HG02588 (cell line): ENCODE data around the gene RNU6-8.
A peak's percentile ranks its signal among the peaks of the same experiment; 100 is the strongest.

Experiments
- ATAC-seq: cut with Tn5 transposase; IDR thresholded peaks from one replicate; pipeline ENCODE4 v1.9.1; 2021; ENCODE audit warnings: mild to moderate bottlenecking, moderate library complexity; ENCODE audit not compliant: unreplicated experiment

Gene RNU6-8

GRCh38 chr14:32205554-32205953 lies 2.5 kb upstream of the RNU6-8 start:
- no peak for ATAC-seq

- ATAC-seq, result no peak
Measured at GRCh38 chr14:32203928-32204357, 874 bp upstream of the RNU6-8 start.

GRCh38 chr14:32202491-32202997 lies 525 bp downstream of the RNU6-8 start:
- ATAC-seq, result no peak

GRCh38 chr14:32201816-32202490 lies 1.1 kb downstream of the RNU6-8 start, which contains the start of gene RNU6-7:
Gene RNU6-7 (plus strand): TSS chr14:32202045.
- ATAC-seq, result no peak

- ATAC-seq, result peak; percentile 59
Measured at GRCh38 chr14:32201193-32201815, 1.8 kb downstream of the RNU6-8 start.

- ATAC-seq, result peak; percentile 0
Measured at GRCh38 chr14:32200368-32201192, 2.5 kb downstream of the RNU6-8 start.

- ATAC-seq, result no peak
Measured at GRCh38 chr14:32197919-32198318, 5.2 kb downstream of the RNU6-8 start.

GRCh38 chr14:32195636-32196035 lies 7.4 kb downstream of the RNU6-8 start:
- ATAC-seq, result no peak

- no peak for ATAC-seq
Measured at GRCh38 chr14:32193532-32193931, 9.5 kb downstream of the RNU6-8 start.

GRCh38 chr14:32192712-32193373 lies 10.2 kb downstream of the RNU6-8 start:
- ATAC-seq, result no peak

- ATAC-seq, result no peak
Measured at GRCh38 chr14:32190673-32191072, 12.4 kb downstream of the RNU6-8 start.

GRCh38 chr14:32189811-32190210 lies 13.3 kb downstream of the RNU6-8 start:
- no peak for ATAC-seq

- ATAC-seq, result no peak
Measured at GRCh38 chr14:32186248-32186647, 16.8 kb downstream of the RNU6-8 start.

GRCh38 chr14:32185097-32185496 lies 18.0 kb downstream of the RNU6-8 start:
- no peak for ATAC-seq

- ATAC-seq, result no peak
Measured at GRCh38 chr14:32183151-32184058, 19.7 kb downstream of the RNU6-8 start.

GRCh38 chr14:32171469-32171868 lies 31.6 kb downstream of the RNU6-8 start:
- no peak for ATAC-seq

GRCh38 chr14:32169191-32169590 lies 33.9 kb downstream of the RNU6-8 start:
- ATAC-seq, result no peak

- no peak for ATAC-seq
Measured at GRCh38 chr14:32167907-32168306, 35.2 kb downstream of the RNU6-8 start.

- ATAC-seq, result no peak
Measured at GRCh38 chr14:32166924-32167323, 36.1 kb downstream of the RNU6-8 start.

GRCh38 chr14:32166029-32166428 lies 37.0 kb downstream of the RNU6-8 start:
- no peak for ATAC-seq
